Effector CD8-positive, alpha-beta T cell (primary cell): ENCODE data around the gene ITGAD.
A peak's percentile ranks its signal among the peaks of the same experiment; 100 is the strongest.

Experiments
- DNase-seq: peaks from one replicate; lab custom pipeline; 2025; lab: John Stamatoyannopoulos, UW

Gene ITGAD

GRCh38 chr16:31459687-31460581 lies 66.8 kb downstream of the ITGAD start:
- DNase-seq, result peak; percentile 100

DNA sequence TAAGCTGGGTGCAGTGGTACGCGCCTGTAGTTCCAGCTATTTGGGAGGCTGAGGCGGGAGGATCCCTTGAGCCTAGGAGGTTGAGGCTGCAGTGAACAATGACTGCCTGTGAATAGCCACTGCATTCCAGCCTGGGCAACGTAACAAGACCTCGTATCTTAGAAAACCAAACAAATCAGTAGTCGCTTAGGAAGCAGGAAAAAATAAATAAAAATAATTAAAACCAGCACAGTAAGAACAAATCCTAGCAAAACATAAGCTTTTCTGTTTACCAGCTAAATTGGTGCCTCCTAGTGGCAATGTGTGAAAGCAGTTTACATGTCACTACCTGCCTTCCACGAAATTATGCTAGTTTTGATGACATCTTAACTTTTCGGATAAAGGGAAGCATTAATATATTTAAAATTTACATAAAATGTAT lies 67.5 kb downstream of the ITGAD start:
- DNase-seq, result no peak

- DNase-seq, result no peak
These were observed 68.2 kb downstream of the ITGAD start for GRCh38 chr16:31461201-31461920.

DNA sequence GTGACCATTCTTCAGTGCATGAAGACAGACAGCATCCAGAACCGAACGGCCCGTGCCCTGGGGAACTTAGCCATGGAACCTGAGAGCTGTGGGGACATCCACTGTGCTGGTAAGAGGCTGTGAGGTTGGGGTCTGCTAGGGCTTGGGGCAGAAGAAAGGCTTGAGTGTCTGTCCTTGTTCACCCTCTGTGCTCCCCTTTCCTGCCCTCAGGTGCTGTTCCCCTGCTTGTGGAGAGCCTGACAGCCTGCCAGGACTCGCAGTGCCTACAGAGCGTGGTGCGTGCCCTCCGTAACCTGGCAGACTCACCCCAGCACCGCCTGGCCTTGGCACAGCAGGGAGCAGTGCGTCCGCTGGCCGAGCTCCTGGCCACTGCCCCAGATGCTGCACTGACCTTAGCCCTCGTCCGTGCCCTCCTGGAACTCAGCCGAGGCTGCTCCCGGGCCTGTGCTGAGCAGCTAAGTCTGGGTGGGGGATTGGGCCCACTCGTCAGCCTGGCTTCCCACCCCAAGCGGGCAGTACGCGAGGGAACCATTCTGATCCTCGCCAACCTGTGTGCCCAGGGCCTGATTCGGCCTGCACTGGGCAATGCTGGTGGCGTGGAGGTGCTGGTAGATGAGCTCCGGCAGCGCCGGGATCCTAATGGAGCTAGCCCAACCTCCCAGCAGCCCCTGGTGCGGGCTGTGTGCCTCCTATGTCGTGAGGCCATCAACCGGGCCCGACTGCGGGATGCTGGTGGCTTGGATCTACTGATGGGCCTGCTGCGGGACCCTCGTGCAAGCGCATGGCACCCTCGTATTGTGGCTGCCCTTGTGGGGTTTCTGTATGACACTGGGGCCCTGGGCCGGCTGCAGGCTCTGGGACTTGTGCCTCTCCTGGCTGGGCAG lies 69.0 kb downstream of the ITGAD start:
- no peak for DNase-seq

DNA sequence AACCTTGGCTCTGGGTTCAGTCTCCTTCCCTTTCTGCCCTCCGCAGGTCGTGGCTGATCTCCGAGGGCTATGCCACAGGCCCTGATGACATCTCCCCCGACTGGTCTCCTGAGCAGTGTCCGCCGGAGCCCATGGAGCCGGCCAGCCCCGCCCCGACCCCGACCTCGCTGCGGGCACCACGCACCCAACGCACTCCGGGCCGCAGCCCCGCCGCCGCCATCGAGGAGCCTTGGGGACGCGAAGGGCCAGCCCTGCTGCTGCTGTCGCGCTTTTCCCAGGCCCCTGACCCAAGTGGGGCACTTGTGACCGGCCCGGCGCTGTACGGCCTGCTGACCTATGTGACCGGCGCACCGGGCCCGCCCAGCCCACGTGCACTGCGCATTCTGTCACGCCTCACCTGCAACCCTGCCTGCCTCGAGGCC lies 71.2 kb downstream of the ITGAD start:
- DNase-seq, result no peak

GRCh38 chr16:31464781-31465260 lies 71.7 kb downstream of the ITGAD start:
- DNase-seq, result no peak

DNA sequence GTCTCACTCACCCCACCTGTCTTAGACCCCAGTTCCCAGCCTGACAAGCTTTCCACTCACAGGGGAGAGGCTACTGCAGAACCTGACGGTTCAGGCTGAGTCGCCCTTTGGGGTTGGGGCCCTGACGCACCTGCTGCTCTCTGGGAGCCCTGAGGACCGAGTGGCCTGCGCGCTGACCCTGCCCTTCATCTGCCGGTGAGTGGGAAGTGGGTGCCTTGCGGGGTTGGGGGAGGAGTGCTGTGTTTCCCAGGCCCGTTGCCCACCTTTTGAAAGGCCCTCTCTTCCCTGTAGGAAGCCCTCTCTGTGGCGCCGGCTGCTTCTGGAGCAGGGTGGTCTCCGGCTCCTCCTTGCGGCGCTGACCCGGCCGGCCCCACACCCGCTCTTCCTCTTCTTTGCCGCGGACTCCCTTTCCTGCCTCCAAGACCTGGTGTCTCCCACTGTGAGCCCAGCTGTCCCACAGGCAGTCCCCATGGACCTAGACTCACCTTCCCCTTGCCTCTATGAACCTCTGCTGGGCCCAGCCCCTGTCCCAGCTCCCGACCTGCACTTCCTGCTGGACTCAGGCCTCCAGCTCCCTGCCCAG lies 72.7 kb downstream of the ITGAD start:
- no peak for DNase-seq

- no peak for DNase-seq
These were observed 73.3 kb downstream of the ITGAD start for GRCh38 chr16:31466381-31466841.

DNA sequence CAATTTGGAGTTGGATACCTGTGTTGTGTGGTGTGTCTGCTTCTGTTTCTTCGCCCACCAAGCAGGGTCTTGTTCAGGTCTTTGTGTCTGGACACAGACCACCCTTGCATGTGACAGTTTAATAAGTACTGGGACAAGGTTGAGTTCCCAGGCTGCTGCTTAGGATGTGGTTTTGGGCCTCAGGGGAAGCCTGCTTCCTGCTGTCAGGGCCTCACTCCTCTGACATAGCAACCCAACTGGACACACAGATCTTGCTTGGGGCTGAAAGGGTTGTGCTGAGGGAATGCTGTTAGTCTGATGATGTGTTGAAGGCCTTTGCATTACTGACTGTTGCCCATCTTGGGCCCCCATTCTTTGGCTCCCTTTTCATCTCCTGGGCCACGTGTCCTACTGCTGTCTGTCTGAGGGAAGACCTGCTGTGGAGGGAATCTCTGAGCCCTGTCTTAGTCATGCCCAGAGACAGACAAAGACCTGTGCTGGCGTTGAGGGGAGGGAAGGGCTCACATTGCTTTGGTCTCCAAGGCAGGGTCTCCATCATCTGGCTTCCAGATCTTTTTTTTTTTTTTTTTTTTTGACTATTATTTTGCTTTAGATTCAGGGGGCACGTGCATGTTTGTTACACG lies 74.1 kb downstream of the ITGAD start:
- DNase-seq, result no peak

GRCh38 chr16:31467858-31468257 lies 74.7 kb downstream of the ITGAD start:
- DNase-seq, result no peak

GRCh38 chr16:31470615-31471014 lies 77.5 kb downstream of the ITGAD start:
- DNase-seq, result no peak

DNA sequence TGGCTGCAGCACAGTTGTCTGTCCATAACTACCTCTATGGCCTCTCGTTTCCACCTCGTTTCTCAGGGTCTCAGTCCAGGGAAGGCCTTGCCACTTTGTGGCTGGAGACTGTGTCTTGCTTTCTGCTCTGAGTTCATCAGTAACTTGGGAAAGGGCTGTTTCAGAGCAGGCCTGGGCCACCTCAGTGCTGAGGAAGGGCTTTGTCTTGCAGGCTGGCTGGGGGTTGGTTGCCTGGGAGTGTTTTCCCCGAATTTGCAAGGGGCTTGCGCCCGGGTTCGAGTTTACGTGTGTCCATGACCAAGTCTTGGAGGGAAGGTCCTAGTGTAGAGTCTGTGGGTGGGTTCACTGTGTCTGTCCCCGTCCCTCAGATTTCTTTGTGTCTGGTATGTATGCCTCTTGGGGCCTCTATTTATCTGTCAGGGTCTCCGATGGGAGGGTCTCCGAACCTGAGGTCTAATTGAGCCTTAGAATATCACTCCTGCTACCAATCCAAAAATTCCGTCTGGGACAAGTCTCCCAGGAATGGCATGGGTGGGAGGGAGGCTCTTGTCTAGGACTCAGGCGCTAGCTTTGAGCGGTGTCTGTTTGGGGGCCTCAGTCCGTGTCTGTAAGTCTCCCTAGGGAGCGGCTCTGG lies 78.2 kb downstream of the ITGAD start:
- no peak for DNase-seq

GRCh38 chr16:31471875-31472708 lies 79.0 kb downstream of the ITGAD start, which contains the start of gene TGFB1I1:
Gene TGFB1I1 (plus strand): TSS chr16:31472152. CDS start chr16:31472189, 37 bp downstream.
- no peak for DNase-seq

GRCh38 chr16:31472709-31473203 lies 79.6 kb downstream of the ITGAD start:
- peak; percentile 19 for DNase-seq

GRCh38 chr16:31473264-31473984 lies 80.3 kb downstream of the ITGAD start:
- DNase-seq, result no peak

GRCh38 chr16:31474173-31474714 lies 81.1 kb downstream of the ITGAD start:
- DNase-seq, result no peak

- no peak for DNase-seq
These were observed 81.9 kb downstream of the ITGAD start for GRCh38 chr16:31474773-31475738.
